NCI-H69 (cell line): ENCODE measurements around the gene OSBPL7.
"Not testable (repeated sequence)": the region's sequence is repeated elsewhere in the genome, so short reads cannot be mapped to it uniquely, and the experiment has no call there.

Experiments used
- DNase-seq: peaks from one replicate; lab custom pipeline; 2025; lab: John Stamatoyannopoulos, UW

Gene OSBPL7

GRCh38 chr17:47806026-47806912, 15.3 kb downstream of the OSBPL7 start:
- DNase-seq = no peak

GRCh38 chr17:47804461-47804860, 17.1 kb downstream of the OSBPL7 start:
- no peak for DNase-seq

- no peak for DNase-seq
Observed at GRCh38 chr17:47803751-47804150, 17.8 kb downstream of the OSBPL7 start.

GRCh38 chr17:47803201-47803600, 18.4 kb downstream of the OSBPL7 start:
- no peak for DNase-seq

GRCh38 chr17:47802341-47803022, 19.1 kb downstream of the OSBPL7 start:
- peak; percentile 89 for DNase-seq

GRCh38 chr17:47801906-47802305, 19.7 kb downstream of the OSBPL7 start:
- no peak for DNase-seq

- no peak for DNase-seq
Observed at GRCh38 chr17:47801176-47801765, 20.3 kb downstream of the OSBPL7 start.

- DNase-seq = no peak
Observed at GRCh38 chr17:47800686-47801085, 20.9 kb downstream of the OSBPL7 start.

GRCh38 chr17:47797797-47798196, 23.8 kb downstream of the OSBPL7 start:
- DNase-seq = no peak

- no peak for DNase-seq
Observed at GRCh38 chr17:47792979-47793378, 28.6 kb downstream of the OSBPL7 start.

- DNase-seq = no peak
Observed at GRCh38 chr17:47792457-47792856, 29.1 kb downstream of the OSBPL7 start.

- DNase-seq = no peak
Observed at GRCh38 chr17:47791025-47791424, 30.6 kb downstream of the OSBPL7 start.

- peak; percentile 86 for DNase-seq
Observed at GRCh38 chr17:47789611-47790561, 31.7 kb downstream of the OSBPL7 start.

- no peak for DNase-seq
Observed at GRCh38 chr17:47785538-47786123, 36.0 kb downstream of the OSBPL7 start.

GRCh38 chr17:47781397-47781796, 40.2 kb downstream of the OSBPL7 start:
- DNase-seq = peak; percentile 27

GRCh38 chr17:47778184-47778635, 43.4 kb downstream of the OSBPL7 start:
- DNase-seq = no peak

GRCh38 chr17:47776330-47777197, 45.0 kb downstream of the OSBPL7 start:
- DNase-seq = peak; percentile 68

- DNase-seq = no peak
Observed at GRCh38 chr17:47774987-47775580, 46.5 kb downstream of the OSBPL7 start.

GRCh38 chr17:47774331-47774730, 47.3 kb downstream of the OSBPL7 start:
- no peak for DNase-seq

GRCh38 chr17:47773649-47774048, 47.9 kb downstream of the OSBPL7 start:
- DNase-seq = not testable (repeated sequence)
